HepG2 (cell line): ENCODE measurements around the gene IPO8. TPM values are rescaled to one million over a fixed set of nuclear protein-coding genes. Genes with fewer than 3 reads are reported as not detected.

Experiments
- KDM4B ChIP-seq: sonication (generic); formaldehyde crosslinking; IDR thresholded peaks from 2 replicates; pipeline ENCODE4 v1.4.0; 2020; ENCODE audit warnings: missing genetic modification reagents
- KDM5B ChIP-seq: sonication (generic); formaldehyde crosslinking; IDR thresholded peaks from 2 replicates; pipeline ENCODE4 v1.4.0; 2020; ENCODE audit warnings: missing genetic modification reagents, mild to moderate bottlenecking, borderline replicate concordance
- RBM39 ChIP-seq: fragments of 200-400 bp; formaldehyde crosslinking; IDR thresholded peaks from one replicate; pipeline ENCODE4 v1.6.1; 2018; ENCODE audit warnings: antibody characterized with exemption, mild to moderate bottlenecking, low read depth, low read length; ENCODE audit not compliant: poor library complexity, severe bottlenecking
- REPIN1 ChIP-seq: sonication (generic); formaldehyde crosslinking; IDR thresholded peaks from 2 replicates; pipeline ENCODE4 v1.8.0; 2022; ENCODE audit warnings: missing genetic modification reagents, low read depth, mild to moderate bottlenecking, borderline replicate concordance
- ZFP62 ChIP-seq: sonication (generic); formaldehyde crosslinking; IDR thresholded peaks from 2 replicates; pipeline ENCODE4 v1.4.0; 2020; ENCODE audit warnings: missing genetic modification reagents
- ZNF12 ChIP-seq: sonication (generic); formaldehyde crosslinking; IDR thresholded peaks from 2 replicates; pipeline ENCODE4 v1.5.0; 2020; ENCODE audit warnings: missing genetic modification reagents
- ZNF331 ChIP-seq: sonication (generic); formaldehyde crosslinking; IDR thresholded peaks from 2 replicates; pipeline ENCODE4 v1.4.0; 2020; ENCODE audit warnings: missing genetic modification reagents
- ZNF34 ChIP-seq: sonication (generic); formaldehyde crosslinking; IDR thresholded peaks from 2 replicates; pipeline ENCODE4 v1.4.0; 2020; ENCODE audit warnings: mild to moderate bottlenecking, missing genetic modification reagents, borderline replicate concordance
- ZSCAN22 ChIP-seq: sonication (generic); formaldehyde crosslinking; IDR thresholded peaks from 2 replicates; pipeline ENCODE4 v1.4.0; 2020; ENCODE audit warnings: mild to moderate bottlenecking, missing genetic modification reagents
- polyA plus RNA-seq, 8 experiments: library from polyadenylated mRNA; depleted of rRNA in 3 of 8; stranded (reverse) in 7 of 8; unstranded in 1 of 8; fragments of >200 nt; fragmentation: Illumina TruSeq in 4 of 8; extraction: Trizol in 4 of 8; gene quantifications; 2 replicates each; pipeline versions ENCODE4 v1.2.1 to v1.2.3, GENCODE V29; 2011 to 2016; ENCODE audit warnings: low read depth in 4 of 8, missing spikeins in 1 of 8, mixed read lengths in 1 of 8; ENCODE audit not compliant: insufficient read depth in 1 of 8
- total RNA-seq, 5 experiments: library from RNA; depleted of rRNA; stranded (reverse); fragments of >200 nt; fragmentation: Illumina TruSeq; extraction: Trizol; gene quantifications; 2 replicates each; pipeline ENCODE4 v1.2.3, GENCODE V29; 2016; ENCODE audit warnings: low read depth in 1 of 5
- TF ChIP-seq, protein P1 (sequence below), 2 experiments: IDR thresholded peaks; 2 replicates each; pipeline ENCODE4 v1.6.1; 2011 to 2012; ENCODE audit warnings: low read length in 2 of 2, borderline replicate concordance in 1 of 2, low read depth in 1 of 2, mild to moderate bottlenecking in 1 of 2, moderate library complexity in 1 of 2
- TF ChIP-seq, protein P2 (sequence below): sonication (generic); formaldehyde crosslinking; IDR thresholded peaks from one replicate; pipeline ENCODE4 v1.5.1; 2020; ENCODE audit warnings: mild to moderate bottlenecking, missing genetic modification reagents; ENCODE audit errors: not compliant biosample characterization
- TF ChIP-seq, protein P3 (sequence below): sonication (generic); formaldehyde crosslinking; IDR thresholded peaks from 2 replicates; pipeline ENCODE4 v1.4.0; 2020; ENCODE audit warnings: mild to moderate bottlenecking, low read depth, missing genetic modification reagents

IPO8 gene
- total and polyA plus RNA-seq, 2 of the 13 experiments (the other 11 are each of a cell fraction or from before 2014, with no cell fraction given) = 6.3 to 21.8 TPM

DNA sequence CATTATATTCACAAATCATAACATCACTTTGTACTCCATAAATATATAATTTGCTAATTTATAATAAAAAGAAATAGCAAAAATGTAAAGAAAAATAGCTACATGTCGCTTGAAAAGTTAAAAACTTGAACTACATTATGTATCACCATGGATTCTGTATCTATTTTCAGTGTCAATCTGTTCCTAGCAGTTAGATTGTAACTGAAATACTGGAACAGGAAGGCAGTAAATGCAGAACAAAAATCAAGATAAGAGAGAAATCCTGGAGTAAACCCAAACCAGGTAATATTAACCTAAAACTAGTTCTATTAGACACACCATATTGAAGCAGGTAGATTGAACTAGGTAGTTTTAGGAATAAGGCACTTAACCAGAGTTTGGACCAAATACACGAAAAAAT is 60.3 kb downstream of the IPO8 start (continued):
- TF ChIP-seq, protein P1, sequence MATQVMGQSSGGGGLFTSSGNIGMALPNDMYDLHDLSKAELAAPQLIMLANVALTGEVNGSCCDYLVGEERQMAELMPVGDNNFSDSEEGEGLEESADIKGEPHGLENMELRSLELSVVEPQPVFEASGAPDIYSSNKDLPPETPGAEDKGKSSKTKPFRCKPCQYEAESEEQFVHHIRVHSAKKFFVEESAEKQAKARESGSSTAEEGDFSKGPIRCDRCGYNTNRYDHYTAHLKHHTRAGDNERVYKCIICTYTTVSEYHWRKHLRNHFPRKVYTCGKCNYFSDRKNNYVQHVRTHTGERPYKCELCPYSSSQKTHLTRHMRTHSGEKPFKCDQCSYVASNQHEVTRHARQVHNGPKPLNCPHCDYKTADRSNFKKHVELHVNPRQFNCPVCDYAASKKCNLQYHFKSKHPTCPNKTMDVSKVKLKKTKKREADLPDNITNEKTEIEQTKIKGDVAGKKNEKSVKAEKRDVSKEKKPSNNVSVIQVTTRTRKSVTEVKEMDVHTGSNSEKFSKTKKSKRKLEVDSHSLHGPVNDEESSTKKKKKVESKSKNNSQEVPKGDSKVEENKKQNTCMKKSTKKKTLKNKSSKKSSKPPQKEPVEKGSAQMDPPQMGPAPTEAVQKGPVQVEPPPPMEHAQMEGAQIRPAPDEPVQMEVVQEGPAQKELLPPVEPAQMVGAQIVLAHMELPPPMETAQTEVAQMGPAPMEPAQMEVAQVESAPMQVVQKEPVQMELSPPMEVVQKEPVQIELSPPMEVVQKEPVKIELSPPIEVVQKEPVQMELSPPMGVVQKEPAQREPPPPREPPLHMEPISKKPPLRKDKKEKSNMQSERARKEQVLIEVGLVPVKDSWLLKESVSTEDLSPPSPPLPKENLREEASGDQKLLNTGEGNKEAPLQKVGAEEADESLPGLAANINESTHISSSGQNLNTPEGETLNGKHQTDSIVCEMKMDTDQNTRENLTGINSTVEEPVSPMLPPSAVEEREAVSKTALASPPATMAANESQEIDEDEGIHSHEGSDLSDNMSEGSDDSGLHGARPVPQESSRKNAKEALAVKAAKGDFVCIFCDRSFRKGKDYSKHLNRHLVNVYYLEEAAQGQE (IDR thresholded peaks at IDR 0.05; ENCODE audit: borderline replicate concordance in 1 of 2, low read depth in 1 of 2, low read length in 2 of 2) = no peak
- TF ChIP-seq ZNF34 (CRISPR knock-in tag) (no peak), ZFP62 (CRISPR knock-in tag) (no peak), ZSCAN22 (CRISPR knock-in tag) (no peak), ZNF12 (CRISPR knock-in tag) (no peak), ZNF331 (CRISPR knock-in tag) (no peak), REPIN1 (no peak), KDM4B (no peak), RBM39 (no peak), KDM5B (CRISPR knock-in tag) (no peak)
- TF ChIP-seq, protein P2, sequence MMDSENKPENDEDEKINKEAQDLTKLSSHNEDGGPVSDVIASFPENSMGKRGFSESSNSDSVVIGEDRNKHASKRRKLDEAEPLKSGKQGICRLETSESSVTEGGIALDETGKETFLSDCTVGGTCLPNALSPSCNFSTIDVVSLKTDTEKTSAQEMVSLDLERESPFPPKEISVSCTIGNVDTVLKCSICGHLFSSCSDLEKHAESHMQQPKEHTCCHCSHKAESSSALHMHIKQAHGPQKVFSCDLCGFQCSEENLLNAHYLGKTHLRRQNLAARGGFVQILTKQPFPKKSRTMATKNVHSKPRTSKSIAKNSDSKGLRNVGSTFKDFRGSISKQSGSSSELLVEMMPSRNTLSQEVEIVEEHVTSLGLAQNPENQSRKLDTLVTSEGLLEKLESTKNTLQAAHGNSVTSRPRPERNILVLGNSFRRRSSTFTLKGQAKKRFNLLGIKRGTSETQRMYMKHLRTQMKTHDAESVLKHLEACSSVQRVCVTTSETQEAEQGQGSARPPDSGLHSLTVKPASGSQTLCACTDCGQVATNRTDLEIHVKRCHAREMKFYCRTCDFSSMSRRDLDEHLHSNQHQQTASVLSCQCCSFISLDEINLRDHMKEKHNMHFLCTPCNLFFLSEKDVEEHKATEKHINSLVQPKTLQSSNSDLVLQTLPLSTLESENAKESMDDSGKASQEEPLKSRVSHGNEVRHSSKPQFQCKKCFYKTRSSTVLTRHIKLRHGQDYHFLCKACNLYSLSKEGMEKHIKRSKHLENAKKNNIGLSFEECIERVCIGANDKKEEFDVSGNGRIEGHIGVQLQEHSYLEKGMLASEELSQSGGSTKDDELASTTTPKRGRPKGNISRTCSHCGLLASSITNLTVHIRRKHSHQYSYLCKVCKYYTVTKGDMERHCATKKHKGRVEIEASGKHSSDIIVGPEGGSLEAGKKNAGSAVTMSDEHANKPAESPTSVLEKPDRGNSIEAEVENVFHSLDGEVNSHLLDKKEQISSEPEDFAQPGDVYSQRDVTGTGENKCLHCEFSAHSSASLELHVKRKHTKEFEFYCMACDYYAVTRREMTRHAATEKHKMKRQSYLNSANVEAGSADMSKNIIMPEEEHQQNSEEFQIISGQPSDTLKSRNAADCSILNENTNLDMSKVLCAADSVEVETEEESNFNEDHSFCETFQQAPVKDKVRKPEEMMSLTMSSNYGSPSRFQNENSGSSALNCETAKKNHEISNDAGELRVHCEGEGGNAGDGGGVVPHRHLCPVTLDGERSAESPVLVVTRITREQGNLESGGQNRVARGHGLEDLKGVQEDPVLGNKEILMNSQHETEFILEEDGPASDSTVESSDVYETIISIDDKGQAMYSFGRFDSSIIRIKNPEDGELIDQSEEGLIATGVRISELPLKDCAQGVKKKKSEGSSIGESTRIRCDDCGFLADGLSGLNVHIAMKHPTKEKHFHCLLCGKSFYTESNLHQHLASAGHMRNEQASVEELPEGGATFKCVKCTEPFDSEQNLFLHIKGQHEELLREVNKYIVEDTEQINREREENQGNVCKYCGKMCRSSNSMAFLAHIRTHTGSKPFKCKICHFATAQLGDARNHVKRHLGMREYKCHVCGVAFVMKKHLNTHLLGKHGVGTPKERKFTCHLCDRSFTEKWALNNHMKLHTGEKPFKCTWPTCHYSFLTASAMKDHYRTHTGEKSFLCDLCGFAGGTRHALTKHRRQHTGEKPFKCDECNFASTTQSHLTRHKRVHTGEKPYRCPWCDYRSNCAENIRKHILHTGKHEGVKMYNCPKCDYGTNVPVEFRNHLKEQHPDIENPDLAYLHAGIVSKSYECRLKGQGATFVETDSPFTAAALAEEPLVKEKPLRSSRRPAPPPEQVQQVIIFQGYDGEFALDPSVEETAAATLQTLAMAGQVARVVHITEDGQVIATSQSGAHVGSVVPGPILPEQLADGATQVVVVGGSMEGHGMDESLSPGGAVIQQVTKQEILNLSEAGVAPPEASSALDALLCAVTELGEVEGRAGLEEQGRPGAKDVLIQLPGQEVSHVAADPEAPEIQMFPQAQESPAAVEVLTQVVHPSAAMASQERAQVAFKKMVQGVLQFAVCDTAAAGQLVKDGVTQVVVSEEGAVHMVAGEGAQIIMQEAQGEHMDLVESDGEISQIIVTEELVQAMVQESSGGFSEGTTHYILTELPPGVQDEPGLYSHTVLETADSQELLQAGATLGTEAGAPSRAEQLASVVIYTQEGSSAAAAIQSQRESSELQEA (CRISPR knock-in tag) = no peak
- TF ChIP-seq, protein P3, sequence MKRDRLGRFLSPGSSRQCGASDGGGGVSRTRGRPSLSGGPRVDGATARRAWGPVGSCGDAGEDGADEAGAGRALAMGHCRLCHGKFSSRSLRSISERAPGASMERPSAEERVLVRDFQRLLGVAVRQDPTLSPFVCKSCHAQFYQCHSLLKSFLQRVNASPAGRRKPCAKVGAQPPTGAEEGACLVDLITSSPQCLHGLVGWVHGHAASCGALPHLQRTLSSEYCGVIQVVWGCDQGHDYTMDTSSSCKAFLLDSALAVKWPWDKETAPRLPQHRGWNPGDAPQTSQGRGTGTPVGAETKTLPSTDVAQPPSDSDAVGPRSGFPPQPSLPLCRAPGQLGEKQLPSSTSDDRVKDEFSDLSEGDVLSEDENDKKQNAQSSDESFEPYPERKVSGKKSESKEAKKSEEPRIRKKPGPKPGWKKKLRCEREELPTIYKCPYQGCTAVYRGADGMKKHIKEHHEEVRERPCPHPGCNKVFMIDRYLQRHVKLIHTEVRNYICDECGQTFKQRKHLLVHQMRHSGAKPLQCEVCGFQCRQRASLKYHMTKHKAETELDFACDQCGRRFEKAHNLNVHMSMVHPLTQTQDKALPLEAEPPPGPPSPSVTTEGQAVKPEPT = no peak
